ENCODE results near the gene MUC3A.
"Not testable (repeated sequence)": the region's sequence is repeated elsewhere in the genome, so short reads cannot be mapped to it uniquely, and the experiment has no call there.

Gene MUC3A

DNA sequence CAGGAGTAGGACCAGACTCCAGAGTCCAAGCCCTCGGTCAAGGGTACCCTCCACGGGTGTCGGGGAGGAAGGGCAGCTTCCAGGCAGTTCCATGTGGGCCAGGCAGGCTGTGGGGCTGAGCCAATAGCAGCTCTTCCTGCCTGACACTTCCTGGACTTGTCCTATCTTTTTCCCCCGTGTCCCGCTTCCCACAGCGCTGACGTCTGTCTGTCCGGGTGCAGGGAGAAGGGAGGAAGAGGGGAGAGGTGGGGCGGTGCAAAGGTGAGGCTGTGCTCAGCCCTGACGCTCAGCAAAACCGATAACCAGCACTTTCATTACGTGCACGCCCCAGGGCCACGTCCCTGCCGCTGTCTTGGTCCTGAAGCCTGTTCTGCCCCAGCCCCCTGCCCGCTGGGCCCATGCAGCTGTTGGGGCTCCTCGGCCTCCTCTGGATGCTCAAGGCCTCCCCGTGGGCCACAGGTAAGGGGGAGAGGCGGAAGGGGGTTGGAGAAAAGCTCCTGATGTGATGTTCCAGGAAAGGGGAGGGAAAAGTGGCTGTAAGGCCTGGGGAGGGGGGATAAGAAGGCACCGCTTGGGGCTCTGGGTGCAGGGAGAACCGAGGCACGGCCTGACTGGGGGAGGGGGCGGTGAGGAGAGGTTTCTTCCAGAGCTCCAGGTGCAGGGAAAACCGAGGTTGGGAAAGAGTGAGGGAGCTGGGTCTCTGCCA, at the start of gene MUC3A:
Gene MUC3A (plus strand): TSS at position 308 of the 706 bp plus-strand sequence. CDS start 91 bp downstream, at position 399.
- DNase-seq (ENCODE audit: extremely low read depth, low read depth): no peak
- no peak within 1 kb of the TSS for H3K4me3 ChIP-seq (replicated peaks; ENCODE audit: low read depth, low read length)
- TF ChIP-seq, protein P1, sequence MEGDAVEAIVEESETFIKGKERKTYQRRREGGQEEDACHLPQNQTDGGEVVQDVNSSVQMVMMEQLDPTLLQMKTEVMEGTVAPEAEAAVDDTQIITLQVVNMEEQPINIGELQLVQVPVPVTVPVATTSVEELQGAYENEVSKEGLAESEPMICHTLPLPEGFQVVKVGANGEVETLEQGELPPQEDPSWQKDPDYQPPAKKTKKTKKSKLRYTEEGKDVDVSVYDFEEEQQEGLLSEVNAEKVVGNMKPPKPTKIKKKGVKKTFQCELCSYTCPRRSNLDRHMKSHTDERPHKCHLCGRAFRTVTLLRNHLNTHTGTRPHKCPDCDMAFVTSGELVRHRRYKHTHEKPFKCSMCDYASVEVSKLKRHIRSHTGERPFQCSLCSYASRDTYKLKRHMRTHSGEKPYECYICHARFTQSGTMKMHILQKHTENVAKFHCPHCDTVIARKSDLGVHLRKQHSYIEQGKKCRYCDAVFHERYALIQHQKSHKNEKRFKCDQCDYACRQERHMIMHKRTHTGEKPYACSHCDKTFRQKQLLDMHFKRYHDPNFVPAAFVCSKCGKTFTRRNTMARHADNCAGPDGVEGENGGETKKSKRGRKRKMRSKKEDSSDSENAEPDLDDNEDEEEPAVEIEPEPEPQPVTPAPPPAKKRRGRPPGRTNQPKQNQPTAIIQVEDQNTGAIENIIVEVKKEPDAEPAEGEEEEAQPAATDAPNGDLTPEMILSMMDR (IDR thresholded peaks at IDR 0.05; ENCODE audit: low read depth, low read length, missing control alignments): no peak

GRCh38 chr7:100900978-100901377, 48.4 kb upstream of the MUC3A start:
- no peak for DNase-seq (ENCODE audit: extremely low read depth, low read depth)
- TF ChIP-seq, protein P1 (IDR thresholded peaks at IDR 0.05; ENCODE audit: low read depth, low read length, missing control alignments): no peak

GRCh38 chr7:100901921-100902332, 47.4 kb upstream of the MUC3A start:
- DNase-seq (ENCODE audit: extremely low read depth, low read depth): no peak
- TF ChIP-seq, protein P1 (IDR thresholded peaks at IDR 0.05; ENCODE audit: low read depth, low read length, missing control alignments): no peak
- H3K4me3 ChIP-seq (replicated peaks; ENCODE audit: low read depth, low read length): no peak overlapping the region

More at GRCh38 chr7:100900978-100901377, 48.4 kb upstream of the MUC3A start:
- no peak overlapping the region for H3K4me3 ChIP-seq (replicated peaks; ENCODE audit: low read depth, low read length)

DNA sequence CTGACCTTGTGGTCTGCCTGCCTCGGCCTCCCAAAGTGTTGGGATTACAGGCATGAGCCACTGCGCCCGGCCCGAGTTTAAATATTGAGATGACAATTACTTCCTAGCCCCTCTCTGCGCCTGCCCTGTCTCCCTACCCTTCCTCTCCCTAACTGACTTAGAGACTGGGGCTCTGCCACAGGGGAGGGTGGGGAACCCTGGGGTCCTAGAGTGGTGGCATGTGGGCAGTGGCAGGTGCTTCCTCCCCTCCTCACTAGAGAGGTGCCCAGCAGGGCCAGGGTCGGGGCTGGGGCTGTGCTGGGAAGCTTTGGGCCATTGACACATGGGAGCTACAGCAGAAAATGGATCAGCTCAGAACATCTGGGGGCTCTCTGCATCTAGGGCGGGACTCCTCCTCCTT, 46.7 kb upstream of the MUC3A start:
- no peak for DNase-seq (ENCODE audit: extremely low read depth, low read depth)
- TF ChIP-seq, protein P1 (IDR thresholded peaks at IDR 0.05; ENCODE audit: low read depth, low read length, missing control alignments): no peak
- H3K4me3 ChIP-seq (replicated peaks; ENCODE audit: low read depth, low read length): no peak overlapping the region

DNA sequence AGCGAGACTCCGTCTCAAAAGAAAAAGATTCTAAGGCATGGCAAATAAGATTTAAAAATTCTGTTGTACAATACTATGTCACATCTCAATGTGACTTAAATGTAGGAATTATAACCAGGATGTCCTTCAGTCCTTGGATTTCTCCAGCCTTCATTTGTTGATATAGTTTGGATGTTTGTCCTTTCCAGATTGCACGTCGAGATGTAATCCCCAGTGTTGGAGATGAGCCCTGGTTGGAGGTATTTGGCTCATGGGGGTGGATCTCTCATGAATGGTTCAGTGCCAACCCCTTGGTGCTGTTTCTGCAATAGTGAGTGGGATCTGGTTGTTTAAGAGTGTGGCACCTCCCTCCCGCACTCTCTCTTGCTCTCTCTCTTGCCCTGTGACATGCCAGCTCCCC, 40.8 kb upstream of the MUC3A start:
- H3K4me3 ChIP-seq (replicated peaks; ENCODE audit: low read depth, low read length): no peak overlapping the region
- DNase-seq (ENCODE audit: extremely low read depth, low read depth): no peak
- TF ChIP-seq, protein P1 (IDR thresholded peaks at IDR 0.05; ENCODE audit: low read depth, low read length, missing control alignments): no peak

DNA sequence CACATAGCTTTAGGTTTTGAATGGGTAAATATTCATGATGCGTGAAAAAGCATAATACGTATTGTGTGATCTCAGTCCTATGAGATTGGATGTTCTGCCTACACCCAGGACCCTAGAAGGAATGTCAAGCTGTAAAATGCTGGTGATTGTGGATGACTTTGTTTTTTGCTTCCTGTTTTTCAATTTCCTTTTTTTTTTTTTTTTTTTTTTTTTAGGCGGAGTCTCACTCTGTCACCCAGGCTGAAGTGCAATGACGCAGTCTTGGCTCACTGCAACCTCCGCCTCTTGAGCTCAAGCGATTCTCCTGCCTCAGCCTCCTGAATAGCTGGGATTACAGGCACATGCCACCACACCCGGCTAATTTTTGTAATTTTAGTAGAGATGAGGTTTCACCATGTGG, 38.9 kb upstream of the MUC3A start:
- H3K4me3 ChIP-seq (replicated peaks; ENCODE audit: low read depth, low read length); DNase-seq (ENCODE audit: extremely low read depth, low read depth): not testable (repeated sequence)

- DNase-seq (ENCODE audit: extremely low read depth, low read depth): no peak
- H3K4me3 ChIP-seq (replicated peaks; ENCODE audit: low read depth, low read length): no peak overlapping the region
- TF ChIP-seq, protein P1 (IDR thresholded peaks at IDR 0.05; ENCODE audit: low read depth, low read length, missing control alignments): no peak
These were observed 37.9 kb upstream of the MUC3A start for GRCh38 chr7:100911484-100911883.
